ENCODE data around the gene LRP1. TPM values are rescaled to one million over a fixed set of nuclear protein-coding genes. Genes with fewer than 3 reads are reported as not detected.

Gene LRP1
- total RNA-seq: 100 to 1,000 TPM; 117 to 119 TPM
- long read RNA-seq, partial matches to known transcripts: 55 of 57 reads
- long read RNA-seq, other reads (novel, unspliced or antisense): 2 of 57 reads

- peak; percentile 71 for ATAC-seq
- DNase-seq: peak; percentile 89 to 90
- intact Hi-C loops (cut with DNase I, micrococcal nuclease): no loop called here
Measured at GRCh38 chr12:57127726-57128518, at the start of gene LRP1. LRP1 (plus strand) TSS chr12:57128483; CDS start chr12:57128965, 482 bp downstream.

GRCh38 chr12:57078519-57079404, 49.5 kb upstream of the LRP1 start, which contains the start of gene NEMP1:
NEMP1 (minus strand) TSS chr12:57078791; CDS start chr12:57078745, 46 bp downstream.
- intact Hi-C loops (cut with DNase I, micrococcal nuclease): no loop called here
- ATAC-seq: peak; percentile 98
- peak; percentile 91 to 99 for DNase-seq

DNA sequence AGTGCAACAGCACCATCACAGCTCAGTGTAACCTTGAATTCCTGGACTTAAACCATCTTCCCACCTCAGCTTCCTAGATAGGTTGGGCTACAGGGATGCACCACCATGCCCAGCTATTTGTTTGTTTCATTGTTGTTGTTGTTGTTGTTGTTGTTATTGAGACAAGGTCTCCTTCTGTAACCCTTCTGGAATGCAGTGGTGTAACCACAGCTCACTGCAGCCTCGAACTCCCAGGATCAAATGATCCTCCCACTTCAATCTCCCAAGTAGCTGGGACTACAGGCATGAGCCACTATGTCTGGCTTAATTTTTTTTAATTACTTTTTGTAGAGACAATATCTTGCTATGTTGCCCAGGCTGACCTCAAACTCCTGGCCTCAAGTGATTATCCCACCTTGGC, 48.5 kb upstream of the LRP1 start:
- intact Hi-C loops (cut with DNase I, micrococcal nuclease): no loop called here

GRCh38 chr12:57080855-57081254, 47.4 kb upstream of the LRP1 start:
- DNase-seq (no peak), ATAC-seq (no peak)
- intact Hi-C loops (cut with DNase I, micrococcal nuclease): no loop called here

More for the DNA sequence above, 48.5 kb upstream of the LRP1 start:
- ATAC-seq (no peak), DNase-seq (no peak)

DNA sequence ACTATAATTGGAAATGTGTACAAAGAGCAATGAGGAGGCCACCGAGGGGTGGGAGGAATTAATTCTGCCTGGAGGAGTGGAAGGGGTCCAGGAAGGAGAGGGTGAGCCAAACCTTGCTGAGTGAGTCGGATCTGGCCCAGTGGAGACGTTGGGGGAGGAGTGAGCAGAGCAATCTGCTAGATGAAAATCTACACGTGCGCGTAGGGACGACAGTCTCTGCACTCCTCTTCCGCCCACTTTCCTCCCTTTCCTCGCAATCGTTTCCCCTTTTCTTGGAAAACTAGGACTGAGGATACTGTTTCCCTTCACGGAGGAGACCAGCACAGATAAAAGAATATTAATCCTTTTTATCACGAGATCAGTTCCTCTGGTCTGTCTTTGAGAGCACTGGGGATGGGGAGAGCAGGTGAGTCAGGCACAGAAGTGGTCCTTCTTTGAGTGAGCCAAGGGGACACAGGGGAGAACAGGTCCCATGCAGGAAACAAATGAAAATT, 42.2 kb upstream of the LRP1 start:
- DNase-seq (peak; percentile 45 to 56), ATAC-seq (no peak)
- intact Hi-C loops (cut with DNase I, micrococcal nuclease): no loop called here

DNA sequence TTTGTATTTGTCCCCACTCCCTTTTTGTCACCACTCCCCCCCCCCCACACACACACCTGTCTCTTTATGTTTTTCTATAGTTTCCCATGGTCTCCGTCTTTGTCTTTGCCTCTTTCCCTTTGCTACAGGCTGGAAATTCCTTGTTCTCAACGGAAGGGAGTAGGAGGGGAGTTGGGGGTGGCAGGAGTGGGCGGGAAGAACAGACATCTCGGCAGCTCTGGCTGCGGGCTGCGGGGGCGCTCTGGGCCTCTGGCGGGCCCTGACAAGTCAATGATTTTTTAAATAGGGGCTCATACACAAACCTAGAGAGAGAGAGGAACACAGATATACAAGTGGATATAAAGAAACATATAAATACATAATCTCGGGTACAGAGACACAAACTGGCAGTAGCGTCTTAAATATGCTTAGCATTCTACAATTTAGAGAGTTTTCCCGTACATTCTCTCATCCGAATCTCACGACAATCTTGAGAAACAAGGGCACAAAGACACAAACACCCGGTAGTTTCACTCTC, 41.7 kb upstream of the LRP1 start:
- intact Hi-C loops (cut with DNase I, micrococcal nuclease): no loop called here
- peak; percentile 58 to 63 for DNase-seq
- no peak for ATAC-seq

DNA sequence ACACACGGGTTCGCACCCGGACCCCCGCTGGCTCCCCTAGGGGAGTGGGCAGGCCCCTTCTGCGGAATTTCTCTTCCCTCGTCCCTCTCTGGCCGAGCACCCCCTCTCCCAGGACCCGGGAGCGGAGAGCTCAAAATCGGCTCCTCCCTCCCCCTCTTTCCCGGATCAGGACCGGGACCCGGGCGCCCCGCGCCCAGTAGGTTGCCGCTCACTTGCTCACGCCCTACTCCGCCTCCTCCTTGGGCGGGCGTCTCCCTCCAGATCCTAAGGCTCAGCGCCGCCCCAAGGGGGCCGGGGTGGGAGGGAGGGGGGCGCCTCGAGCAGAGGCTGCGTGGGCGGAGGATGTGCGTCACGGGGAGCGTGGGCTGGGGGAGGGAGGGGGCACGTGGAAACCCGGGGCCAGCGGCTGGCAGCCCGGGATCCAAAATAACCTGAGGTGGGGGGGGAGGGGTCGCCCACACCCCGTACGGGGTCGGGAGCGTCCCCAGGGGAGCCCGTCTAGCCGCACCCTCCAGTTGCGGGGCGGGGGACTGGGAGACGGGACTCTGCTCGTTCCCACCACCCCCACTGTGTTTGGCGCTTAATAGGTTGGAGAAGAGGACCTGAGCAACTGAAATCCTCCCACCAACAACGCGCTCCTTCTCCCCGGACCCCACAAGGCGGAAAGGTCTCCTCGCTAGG, 41.1 kb upstream of the LRP1 start:
- intact Hi-C loops (cut with DNase I, micrococcal nuclease): no loop called here
- DNase-seq (peak; percentile 86 to 88), ATAC-seq (peak; percentile 38)

- peak; percentile 11 for ATAC-seq
- DNase-seq: peak; percentile 85 to 89
- intact Hi-C loops (cut with DNase I, micrococcal nuclease): no loop called here
Measured at GRCh38 chr12:57087691-57088353, 40.5 kb upstream of the LRP1 start.

DNA sequence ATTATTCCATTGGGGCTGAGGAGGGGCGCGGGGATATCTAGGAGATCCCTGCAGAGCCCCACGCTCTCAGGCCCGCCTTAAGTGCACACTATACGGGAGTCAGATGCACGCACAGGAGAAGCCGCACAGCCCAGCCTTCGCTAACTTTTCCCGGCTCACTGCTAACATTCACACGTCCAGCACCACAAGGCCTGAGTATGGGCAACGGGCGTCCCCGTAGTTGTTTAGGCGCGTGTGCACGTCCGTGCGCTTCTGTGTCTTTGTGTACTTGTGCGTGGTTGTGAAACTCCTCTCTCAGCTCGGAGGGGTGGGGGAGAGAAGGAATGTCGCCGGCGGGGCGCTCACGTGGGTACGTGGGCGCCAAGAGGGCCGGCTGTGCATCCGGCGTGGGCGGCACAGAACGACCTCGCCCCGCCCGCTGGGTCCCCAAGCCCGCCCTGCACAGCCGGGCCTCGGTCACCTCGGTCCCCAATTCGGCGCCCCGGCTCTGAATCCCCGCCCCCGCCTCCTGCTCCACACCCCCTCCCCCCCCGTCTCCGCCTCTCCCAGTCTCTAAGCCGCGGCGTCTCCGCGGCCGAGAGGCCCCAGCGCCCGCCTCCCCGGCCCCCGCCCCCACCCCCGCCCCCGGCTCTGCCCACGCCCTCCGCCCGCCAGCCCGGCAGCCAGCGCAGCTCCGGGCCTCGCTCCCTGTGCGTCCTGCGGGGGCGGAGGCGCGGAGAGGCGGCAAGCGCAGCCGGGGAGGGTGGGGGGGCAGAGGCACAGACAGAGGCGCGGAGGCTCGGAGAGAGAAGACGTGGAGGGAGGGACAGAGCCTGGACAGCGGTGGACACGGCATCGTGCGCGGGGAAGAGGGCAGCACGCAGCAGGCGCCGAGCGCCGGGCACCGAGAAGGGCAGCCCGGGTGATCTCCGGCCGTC, 39.7 kb upstream of the LRP1 start, which contains the start of gene NAB2:
Gene NAB2, plus strand, starts transcription at position 761 of the 917 bp plus-strand sequence. CDS start 158 bp downstream, outside the sequence.
- intact Hi-C loops (cut with DNase I, micrococcal nuclease): no loop called here

GRCh38 chr12:57089271-57090245, 38.7 kb upstream of the LRP1 start:
- DNase-seq: peak; percentile 80
- intact Hi-C loops (cut with DNase I, micrococcal nuclease): no loop called here
- no peak for ATAC-seq

More for the DNA sequence above, 39.7 kb upstream of the LRP1 start, which contains the start of gene NAB2:
- DNase-seq (peak; percentile 95), ATAC-seq (peak; percentile 70)

- ATAC-seq: no peak
- intact Hi-C loops (cut with DNase I, micrococcal nuclease): no loop called here
- DNase-seq: no peak
Measured at GRCh38 chr12:57090490-57090889, 37.8 kb upstream of the LRP1 start.

- ATAC-seq (no peak), DNase-seq (no peak)
- intact Hi-C loops (cut with DNase I, micrococcal nuclease): no loop called here
Measured at GRCh38 chr12:57090924-57091637, 37.2 kb upstream of the LRP1 start.

- intact Hi-C loops (cut with DNase I, micrococcal nuclease): no loop called here
- DNase-seq: no peak
- ATAC-seq: no peak
Measured at GRCh38 chr12:57091638-57092528, 36.4 kb upstream of the LRP1 start.

- intact Hi-C loops (cut with DNase I, micrococcal nuclease): no loop called here
- no peak for ATAC-seq
- DNase-seq: no peak
Measured at GRCh38 chr12:57092529-57092862, 35.8 kb upstream of the LRP1 start.

All from left colon (tissue), 2 donors.